HG02642 (cell line): ENCODE results near the gene BTD.

Experiments used
- ATAC-seq: cut with Tn5 transposase; IDR thresholded peaks from one replicate; pipeline ENCODE4 v1.9.1; 2021; ENCODE audit warnings: mild to moderate bottlenecking; ENCODE audit not compliant: unreplicated experiment, poor library complexity

BTD gene, protein sequence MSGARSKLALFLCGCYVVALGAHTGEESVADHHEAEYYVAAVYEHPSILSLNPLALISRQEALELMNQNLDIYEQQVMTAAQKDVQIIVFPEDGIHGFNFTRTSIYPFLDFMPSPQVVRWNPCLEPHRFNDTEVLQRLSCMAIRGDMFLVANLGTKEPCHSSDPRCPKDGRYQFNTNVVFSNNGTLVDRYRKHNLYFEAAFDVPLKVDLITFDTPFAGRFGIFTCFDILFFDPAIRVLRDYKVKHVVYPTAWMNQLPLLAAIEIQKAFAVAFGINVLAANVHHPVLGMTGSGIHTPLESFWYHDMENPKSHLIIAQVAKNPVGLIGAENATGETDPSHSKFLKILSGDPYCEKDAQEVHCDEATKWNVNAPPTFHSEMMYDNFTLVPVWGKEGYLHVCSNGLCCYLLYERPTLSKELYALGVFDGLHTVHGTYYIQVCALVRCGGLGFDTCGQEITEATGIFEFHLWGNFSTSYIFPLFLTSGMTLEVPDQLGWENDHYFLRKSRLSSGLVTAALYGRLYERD

DNA sequence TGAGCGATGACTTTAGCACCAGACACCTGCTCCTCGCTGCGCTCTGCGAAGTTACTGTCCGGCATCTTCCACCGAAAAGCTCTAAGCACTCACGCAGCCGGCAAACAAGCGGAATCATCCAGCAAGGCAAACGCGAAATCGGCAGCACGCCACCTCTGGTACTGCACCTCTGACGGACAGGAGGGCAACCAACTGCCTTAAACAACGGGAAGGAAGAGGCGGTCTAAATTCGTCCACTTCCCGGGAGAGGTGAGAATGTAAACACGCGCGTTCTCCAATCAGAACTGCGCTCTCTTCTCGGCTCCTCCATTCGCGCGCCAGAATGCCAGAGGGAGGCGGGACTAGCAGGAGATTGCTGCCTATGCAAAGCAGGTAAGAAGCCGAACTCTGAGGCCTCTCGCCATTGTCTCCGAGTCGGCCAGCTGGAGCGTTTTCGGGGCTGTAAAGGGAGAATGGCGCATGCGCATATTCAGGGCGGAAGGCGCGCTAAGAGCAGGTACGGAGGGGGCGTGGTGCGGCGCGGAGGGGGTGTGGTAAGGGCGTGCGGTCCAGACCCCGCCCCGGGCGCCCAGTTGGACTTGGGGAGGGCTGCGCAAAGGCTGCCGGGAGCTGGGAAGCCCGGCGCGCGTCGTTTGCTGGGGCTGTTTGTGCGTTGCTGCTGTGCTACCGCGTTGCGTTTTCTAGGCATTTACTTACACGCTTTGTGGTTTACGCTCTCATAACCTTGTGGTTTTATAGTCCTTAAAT, at the start of gene BTD, which contains the start of gene HACL1:
TSS of gene BTD (plus strand) at position 347 of the 747 bp plus-strand sequence. CDS start 33,695 bp downstream, outside the sequence.
TSS of gene HACL1 (minus strand) at position 171 of the 747 bp plus-strand sequence. CDS start at position 65, 106 bp downstream.
- ATAC-seq, result peak; percentile 91

DNA sequence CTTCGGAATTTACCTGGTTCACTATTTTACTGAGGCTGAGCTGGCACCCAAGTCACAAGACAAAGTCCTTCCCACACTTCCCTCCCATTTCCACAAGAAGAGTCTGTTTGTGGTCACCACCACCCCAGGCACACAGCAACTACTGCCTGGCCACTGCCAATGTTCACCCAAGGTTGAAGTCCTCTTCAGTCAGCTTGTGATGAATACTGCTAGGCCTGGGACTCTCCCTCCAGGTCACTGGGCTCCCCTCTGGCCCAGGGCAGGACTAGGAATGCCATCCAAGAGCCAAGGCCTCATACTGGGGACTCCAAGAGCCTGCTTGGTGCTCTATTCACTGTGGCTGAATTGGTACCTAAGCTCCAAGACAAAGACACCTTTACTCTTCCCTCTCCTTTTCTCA, 49.6 kb upstream of the BTD start:
- no peak for ATAC-seq

DNA sequence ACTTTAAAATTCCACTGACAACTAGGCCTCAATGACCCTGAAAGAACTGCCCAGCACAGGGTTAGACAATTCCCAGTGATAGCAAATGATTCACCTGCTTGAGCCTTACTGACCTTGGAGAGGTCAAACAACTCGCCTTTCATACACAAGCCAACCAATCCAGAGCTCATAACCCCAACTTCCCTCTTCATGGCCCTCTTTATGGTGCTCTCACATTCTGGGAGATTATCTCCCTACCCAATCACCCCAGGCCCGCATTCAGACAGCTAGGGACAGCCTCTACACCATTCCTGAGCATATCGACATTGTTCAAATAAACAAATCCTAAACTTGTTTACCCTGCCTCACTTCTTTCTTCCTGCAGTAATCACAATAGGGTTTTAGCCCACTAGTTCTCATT, 47.8 kb upstream of the BTD start:
- ATAC-seq, result no peak

DNA sequence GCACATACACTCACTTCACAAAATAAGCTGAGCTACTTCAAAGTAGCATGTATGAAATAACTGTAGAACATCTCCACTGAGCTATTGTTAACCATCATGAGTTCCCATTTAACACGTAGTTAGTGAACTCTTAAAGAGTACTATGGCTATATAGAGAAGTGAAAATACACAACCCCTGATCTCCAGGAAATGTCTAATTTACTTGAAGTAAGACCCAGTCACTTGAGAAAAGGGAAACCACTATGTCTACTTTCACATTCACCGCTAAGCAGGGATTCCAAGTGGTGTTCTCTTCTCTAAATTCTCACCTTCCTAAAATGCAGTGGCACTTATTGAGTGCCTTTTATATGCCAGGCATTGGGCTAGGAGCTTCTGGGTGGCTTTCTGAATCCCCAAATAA, 45.0 kb upstream of the BTD start:
- ATAC-seq, result peak; percentile 75

DNA sequence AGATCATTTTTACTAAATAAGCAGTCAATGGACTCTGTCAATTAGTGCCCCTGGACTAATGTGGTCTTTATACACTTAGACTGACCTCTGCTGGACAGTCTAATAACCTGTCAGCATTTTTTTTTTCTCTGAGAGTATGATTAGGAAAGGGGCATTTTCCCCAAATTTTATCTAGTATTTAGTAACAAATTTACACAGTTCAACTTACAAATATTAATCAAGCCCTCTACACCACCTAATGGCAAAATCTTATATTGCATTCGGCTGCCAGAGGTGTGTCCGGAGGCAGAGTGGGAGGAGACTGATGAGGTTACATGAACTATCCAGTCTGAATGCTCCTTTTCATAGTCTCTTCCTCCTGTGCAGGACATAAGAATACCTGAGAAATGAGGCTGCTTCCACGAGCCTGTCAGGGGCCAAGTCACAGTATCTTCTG, 44.0 kb upstream of the BTD start:
- peak; percentile 68 for ATAC-seq

DNA sequence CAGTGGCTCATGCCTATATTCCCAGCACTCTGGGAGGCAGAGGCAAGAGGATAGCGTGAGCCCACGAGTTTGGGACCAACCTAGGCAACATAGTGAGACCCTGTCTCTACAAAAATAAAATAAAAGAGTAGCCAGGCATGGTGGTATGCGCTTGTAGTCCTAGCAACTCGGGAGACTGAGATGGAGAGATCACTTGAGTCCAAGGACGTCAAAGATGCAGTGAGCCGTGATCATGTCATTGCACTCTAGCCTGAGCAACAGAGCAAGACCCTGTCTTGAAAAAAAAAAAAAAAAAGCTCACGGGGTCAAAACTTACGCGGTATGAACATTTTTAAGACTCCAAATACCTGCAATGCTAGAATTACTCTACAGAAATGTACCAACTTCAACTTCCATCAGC, 43.0 kb upstream of the BTD start:
- no peak for ATAC-seq

DNA sequence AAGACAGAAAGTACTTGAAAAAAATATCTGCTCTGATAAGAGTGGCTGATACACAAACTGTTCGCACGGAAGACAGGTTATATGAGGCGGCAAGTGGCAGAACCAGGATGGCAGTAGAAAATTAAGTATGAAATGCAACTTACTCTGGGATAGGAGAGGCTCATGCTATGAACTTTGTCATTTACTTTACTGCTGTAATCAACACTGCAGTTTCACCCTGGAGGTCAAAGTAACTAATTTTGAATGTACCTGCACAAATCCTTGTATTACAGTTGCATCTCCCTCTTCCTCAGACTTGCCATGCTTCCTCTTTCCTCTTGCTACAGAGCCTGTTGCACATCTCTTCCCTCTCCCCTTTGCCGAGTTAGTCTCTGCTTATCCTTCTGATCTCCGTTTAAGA, 39.0 kb upstream of the BTD start:
- ATAC-seq, result no peak

DNA sequence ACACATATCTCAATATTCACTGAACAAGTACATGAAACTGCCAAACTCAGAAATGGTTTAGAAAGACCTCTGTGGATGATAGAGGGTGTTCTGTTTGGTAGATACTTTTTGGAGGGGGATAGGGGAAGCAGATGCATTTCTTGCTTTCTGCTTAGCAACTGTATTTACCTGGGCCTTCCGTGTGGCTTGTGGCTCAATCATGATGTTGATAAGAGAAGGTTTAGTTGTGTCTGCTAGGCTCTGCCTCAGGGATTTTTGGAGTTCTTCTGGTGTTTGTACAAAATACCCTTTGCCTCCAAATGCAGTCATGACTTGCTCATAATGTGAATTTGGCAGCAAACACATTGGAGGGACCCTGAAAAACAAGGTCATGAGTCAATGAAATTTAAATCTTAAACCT, 38.4 kb upstream of the BTD start:
- ATAC-seq, result no peak

DNA sequence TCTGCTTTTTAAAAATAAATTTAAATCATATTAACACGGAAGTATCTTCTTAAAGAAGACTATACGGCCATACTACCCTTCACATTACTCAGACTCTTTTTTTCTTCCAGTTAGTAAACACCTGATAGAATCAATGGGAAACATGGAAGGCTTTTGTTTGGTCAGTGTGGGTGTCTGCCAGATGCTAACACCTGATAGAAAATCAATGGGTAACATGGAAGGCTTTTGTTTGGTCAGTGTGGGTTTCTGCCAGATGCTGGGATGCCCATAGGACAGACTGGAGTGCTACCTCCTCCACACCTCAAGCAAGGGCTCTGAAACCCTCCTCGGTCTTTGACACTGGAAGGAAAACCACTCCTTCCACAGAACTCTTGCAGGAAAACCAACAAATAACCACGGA, 29.4 kb upstream of the BTD start:
- ATAC-seq, result no peak

DNA sequence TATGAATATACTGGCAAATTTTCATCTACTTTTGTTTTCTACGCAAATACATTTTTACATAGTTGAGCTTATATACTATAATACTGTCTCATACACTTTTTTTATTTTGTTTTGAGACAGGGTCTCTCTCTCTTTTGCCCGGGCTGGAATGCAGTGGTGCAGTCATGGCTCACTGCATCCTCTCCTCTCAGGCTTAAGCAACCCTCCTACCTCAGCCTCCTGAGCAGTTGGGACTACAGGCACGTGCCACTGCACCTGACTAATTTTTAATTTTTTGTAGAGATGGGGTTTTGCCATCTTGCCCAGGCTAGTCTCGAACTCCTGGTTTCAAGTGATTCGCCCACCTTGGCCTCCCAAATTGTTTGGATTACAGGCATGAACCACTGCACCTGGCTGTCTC, 26.1 kb upstream of the BTD start:
- ATAC-seq, result no peak

DNA sequence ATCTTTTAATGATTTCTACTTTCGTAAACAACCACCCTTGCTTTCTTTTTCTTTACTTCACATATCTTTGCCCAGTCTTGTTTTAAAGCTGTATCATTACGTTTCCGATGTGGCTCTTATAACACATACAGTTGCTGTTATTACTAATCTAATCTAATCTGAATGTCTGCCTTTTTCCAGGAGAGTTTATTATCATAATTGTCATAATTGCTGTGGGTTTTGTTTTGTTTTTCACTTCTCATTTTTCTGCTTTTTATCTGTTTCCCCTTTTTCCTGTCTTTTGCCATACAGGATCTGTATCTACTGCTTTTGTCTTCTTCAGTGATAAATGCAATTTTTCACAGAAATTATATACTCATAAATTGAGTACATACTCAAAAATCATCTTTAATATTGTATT, 25.1 kb upstream of the BTD start:
- no peak for ATAC-seq

DNA sequence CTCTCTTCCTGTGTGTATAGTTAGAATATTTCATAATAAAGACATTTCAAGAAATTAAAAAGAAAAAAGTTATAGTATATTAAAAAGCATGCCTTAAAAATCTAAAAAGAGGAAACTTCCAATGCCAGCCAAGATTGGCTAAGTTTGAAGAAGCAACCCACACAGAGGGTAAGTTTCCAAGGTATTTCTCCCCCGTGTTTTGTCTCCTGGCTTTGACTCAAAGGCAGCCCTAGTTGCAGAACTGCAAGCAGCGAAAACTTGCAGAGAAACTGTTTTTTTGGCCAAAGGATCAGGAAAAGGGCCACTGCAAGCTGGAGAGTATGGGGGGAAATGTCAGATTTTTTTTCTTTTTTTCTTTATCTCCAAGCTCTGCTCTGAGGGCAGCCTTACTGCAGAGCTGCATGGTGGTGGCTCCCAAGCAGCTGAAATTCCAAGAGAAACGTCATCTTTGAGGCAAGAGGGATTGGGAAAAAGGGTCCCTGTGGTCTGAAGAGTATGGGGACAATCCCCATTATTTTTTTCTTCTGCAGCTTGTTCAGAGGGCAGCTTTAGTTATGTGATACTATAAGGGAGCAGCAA, 23.2 kb upstream of the BTD start:
- ATAC-seq, result no peak

DNA sequence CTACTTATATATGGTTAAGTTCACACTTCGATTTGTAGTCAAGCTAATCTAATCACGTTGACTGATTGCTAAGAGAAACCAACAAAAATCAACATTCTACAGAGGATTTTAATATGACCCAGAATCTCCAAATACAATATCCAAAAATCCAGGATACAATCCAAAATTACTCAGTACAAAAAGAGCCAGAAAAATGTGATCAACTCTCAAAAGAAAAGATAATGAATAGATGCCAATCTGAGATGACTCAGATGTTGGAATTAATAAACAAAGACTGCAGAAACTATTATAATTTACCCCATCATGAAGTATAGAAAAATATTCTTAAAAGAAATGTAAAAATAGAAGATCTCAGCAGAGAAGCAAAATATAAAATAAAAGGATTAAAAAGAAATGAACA, 22.5 kb upstream of the BTD start:
- no peak for ATAC-seq

DNA sequence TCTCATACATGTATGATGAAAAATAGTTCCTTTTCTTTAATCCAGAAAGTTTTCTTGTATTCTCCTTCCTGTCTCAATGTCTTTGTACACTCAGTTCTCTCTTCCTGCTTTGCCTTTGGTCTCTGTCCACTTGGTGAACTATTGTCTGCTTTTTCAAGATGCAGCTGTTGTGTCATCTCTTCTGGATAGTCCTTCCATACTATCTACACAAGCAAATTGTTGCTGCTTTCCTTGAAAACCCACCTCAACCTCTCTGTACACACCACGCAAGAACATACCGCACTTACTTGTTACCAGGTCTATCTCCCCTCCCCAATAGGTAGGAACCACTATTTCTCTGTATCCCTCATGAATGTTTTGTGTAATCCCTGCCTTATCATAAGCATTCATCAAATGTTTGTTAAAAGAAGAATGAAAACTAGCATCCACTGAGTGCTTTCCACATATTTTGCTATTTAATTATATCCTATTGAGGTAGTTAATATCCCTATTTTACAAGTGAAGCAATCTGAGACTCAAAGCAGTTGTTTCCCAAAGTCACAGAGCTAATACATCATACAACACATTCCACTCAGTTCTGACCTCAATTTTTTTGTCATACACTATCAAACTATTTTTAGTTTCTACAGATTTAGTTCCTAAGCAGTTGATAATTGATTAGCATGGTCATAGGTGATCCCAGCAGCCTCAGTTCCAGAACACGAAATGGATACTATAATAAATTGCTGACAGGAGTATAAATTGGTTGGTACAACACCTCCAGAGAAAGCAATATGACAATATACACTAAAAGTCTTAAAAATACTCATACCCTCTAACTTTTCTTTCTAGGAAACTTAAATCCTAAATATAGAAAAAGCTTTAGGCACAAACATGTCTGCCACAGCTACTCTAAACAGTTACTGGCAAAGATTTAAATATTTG, 19.8 kb upstream of the BTD start:
- no peak for ATAC-seq

DNA sequence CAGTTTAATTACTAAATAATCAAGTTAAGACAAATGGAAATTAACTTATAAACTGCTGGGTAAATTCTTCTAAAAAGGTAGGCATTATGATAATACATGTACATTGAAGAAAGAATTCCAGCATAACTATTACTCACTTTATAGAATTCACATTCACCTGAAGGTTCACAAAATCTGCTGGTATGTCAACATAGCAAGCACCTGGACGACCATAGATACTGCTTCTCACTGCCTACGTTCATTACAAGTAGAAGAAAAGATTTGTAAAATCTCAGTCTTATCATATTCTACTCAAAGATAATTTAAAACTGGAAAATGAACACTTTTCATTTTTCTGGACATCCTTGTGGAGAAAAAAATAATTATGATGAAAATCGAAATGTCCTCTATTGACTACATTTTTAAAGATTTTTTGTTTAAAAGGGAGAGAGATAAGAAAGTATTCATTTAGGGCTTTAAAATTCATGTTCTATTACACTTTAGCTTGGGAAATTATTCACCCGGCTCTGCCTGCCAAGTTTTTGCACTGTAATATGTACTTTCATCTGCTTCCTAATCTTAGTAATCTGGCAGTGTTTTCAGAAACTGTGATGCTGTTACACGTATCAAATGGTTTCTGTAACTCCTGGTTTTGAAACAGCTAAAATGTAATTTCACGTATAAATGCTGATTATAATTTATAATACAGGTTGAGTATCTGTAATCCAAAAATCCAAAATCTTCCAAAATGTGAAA, 16.3 kb upstream of the BTD start:
- no peak for ATAC-seq

DNA sequence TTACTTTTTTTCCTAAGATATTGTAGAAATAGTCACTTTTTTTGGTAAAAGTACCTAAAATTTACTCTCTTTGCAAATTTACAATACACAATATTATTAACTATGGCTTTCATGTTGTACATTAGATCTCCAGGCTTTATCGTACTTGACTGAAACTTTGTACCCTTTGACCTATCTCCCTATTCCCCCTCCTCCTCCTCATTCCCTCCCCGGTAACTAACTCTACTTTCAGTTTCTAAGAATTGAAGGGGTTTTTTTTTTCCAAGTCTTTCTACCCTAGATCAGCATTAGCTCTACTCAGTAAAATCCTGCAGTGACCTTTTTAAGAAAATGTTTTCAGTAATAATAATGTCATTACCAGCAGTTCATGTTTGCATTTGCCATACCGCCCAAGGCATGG, 10.3 kb upstream of the BTD start:
- ATAC-seq, result no peak

DNA sequence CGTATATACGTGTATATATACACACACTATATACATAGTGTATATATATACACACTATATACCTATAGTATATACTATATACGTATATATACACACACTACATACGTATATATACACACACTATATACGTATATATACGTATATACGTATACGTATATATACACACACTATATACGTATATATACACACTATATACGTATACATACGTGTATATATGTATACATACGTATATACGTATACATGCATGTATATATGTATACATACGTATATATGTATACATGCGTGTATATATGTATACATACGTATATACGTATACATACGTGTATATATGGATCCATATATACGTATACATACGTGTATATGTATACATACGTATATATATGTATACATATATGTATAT, 9.6 kb upstream of the BTD start:
- no peak for ATAC-seq

DNA sequence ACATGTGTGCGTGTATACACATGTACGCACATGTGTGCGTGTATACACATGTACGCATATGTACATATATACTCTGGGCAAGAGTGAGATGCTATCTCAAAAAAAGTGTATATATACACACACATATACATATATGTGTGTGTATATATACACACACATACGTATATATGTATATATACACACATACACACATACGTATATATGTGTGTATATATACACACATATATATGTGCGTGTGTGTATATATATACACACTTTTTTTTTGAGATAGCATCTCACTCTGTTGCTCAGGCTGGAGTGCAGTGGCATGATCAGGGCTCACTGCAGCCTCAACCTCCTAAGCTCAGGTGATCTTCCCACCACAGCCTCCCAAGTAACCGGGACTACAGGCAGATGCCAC, 8.6 kb upstream of the BTD start:
- no peak for ATAC-seq

DNA sequence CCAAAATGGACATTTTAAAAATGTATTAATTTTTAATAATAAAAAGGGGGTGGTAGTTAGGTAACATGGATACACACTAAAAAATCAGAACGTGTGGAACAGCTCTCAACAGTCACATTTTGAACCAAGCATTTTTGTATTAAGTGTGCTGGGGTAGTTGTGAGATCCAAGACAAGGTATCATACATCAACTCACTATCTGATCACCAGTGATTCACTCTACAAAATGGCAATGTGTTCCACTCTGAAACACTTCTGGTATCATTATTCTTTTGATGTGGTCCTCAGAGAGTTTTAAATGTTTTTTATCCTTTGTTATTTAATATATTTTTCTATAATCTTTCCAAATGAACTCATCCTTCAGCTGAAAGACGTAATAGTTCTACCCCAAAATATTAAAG, 5.6 kb upstream of the BTD start:
- no peak for ATAC-seq
